Spleen (tissue), 7 donors: ENCODE results near the gene THOC6.

Source experiments
- POLR2A ChIP-seq, 3 donors: fragments of 450-650 bp; IDR thresholded peaks; one replicate each; pipeline ENCODE4 v1.5.1; 2017; ENCODE audit warnings: antibody characterized with exemption in 3 of 3, mild to moderate bottlenecking in 1 of 3
- POLR2AphosphoS5 ChIP-seq, 3 donors: sonication (generic); formaldehyde crosslinking; IDR thresholded peaks; one replicate each; pipeline ENCODE4 v1.5.1; 2017; ENCODE audit warnings: antibody characterized with exemption in 3 of 3
- TF ChIP-seq, protein P1 (sequence below), 11 experiments: fragments of 200-600 bp in 7 of 11; fragments of 450-650 bp in 4 of 11; sonication (generic) in 4 of 11; IDR thresholded peaks in 8 of 11; conservative IDR thresholded peaks in 3 of 11; 1 replicate in 7 of 11; 2 replicates in 4 of 11; pipeline versions ENCODE4 v1.4.0 to v1.8.0; 2016 to 2021; ENCODE audit warnings: antibody characterized with exemption in 11 of 11, inconsistent platforms in 4 of 11, mild to moderate bottlenecking in 1 of 11
- donor health status: DM: no; HTN: no; CAD: no; lungs with moderate emphysema.
- donor health status: DM: no; HTN: no; CAD: no.
- donor health status: DM: no; HTN: no; CAD: no.

DNA sequence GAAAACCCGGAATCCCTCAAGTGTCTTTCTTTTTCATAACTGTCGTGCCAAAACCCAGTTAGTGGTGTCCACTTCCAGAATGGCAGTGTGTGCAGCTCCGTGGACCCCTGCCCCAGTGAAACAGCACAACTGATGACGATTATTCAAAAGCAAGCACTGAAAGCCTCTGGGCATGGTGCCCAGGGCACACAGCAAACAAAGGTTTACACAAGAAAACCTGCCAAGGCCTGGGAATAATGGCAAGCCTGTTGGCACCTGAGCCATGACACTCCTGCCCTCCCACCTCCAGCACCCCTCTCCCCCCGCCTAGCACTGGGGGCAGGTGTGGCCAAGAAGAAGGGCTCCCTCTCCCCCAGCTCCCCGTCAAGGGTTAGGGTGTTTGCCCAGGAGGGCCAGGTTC lies 46.4 kb upstream of the THOC6 start:
- TF ChIP-seq POLR2A (IDR thresholded peaks at IDR 0.05) (no peak), POLR2AphosphoS5 (IDR thresholded peaks at IDR 0.05) (no peak)
- TF ChIP-seq, protein P1, sequence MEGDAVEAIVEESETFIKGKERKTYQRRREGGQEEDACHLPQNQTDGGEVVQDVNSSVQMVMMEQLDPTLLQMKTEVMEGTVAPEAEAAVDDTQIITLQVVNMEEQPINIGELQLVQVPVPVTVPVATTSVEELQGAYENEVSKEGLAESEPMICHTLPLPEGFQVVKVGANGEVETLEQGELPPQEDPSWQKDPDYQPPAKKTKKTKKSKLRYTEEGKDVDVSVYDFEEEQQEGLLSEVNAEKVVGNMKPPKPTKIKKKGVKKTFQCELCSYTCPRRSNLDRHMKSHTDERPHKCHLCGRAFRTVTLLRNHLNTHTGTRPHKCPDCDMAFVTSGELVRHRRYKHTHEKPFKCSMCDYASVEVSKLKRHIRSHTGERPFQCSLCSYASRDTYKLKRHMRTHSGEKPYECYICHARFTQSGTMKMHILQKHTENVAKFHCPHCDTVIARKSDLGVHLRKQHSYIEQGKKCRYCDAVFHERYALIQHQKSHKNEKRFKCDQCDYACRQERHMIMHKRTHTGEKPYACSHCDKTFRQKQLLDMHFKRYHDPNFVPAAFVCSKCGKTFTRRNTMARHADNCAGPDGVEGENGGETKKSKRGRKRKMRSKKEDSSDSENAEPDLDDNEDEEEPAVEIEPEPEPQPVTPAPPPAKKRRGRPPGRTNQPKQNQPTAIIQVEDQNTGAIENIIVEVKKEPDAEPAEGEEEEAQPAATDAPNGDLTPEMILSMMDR (IDR thresholded peaks at IDR 0.05 in 8 of 11, conservative IDR thresholded peaks at IDR 0.05 in 3 of 11), result no peak
